CD4-positive, alpha-beta T cell treated with Interleukin-4 for 1 hour (primary cell): ENCODE measurements around the gene KCTD13.
"Not testable (repeated sequence)": the region's sequence is repeated elsewhere in the genome, so short reads cannot be mapped to it uniquely, and the experiment has no call there.

Source experiments
- DNase-seq, 2 donors: peaks; one replicate each; pipeline ENCODE4 v3.0.0-alpha.2; 2020 to 2022

Gene KCTD13

DNA sequence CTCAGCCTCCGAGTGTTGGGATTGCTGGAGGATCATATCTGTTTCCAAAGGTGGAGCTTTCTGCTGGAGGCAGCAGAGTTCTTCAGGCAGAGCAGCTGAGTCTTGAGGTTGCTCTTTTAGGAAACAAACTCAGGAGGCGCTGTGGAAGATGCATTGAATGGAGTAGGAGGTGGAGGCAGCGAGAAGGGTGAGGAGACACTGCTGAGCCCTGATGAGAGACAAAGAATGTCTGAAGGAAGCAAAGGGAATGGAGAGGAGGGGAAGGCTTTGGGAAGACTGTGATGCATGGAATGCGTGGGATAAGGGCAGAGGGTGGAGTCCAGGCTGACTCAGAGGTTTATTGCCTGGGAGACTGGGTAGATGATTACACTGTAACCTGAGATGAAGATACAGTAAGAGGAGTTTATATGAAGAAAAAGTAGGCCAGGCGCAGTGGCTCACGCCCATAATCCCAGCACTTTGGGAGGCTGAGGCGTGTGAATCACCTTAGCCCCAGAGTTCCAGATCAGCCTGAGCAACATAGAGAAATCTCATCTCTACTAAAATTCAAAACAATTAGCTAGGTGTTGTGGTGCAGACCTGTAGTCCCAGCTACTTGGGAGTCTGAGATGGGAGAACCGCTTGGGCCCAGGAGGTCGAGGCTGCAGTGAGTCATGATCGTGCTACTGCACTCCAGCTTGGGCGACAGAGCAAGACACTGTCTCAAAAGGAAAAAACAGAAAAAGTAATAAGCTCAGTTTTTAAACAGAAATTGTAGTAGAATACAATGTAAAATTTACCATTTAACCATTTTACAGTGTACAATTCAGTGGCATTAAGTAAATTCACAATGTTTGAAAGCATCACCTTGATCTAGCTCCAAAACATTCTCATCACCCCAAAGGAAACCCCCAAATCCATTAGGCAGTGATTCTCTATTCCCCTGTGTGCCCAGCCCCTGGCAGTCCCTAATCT lies 18.1 kb upstream of the KCTD13 start:
- no peak for DNase-seq

DNA sequence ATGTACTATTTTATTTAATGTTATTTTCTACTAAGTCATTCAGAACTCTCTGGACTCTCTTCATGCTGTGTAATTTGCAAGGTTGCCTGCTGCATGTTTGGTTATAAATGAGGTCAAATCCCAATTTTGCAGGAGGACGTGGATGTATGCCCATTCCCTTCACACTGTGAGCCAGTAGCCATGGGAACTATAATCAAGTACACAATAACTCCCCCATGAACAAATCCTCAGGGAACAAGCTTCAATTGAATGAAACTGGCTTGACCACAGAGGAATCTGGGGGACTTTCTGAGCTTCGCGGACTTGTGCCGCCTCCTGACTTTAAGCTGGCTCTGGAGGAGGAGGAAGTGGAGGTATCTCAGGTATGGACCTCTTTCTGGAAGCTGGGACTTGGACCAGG lies 14.6 kb upstream of the KCTD13 start:
- no peak for DNase-seq

DNA sequence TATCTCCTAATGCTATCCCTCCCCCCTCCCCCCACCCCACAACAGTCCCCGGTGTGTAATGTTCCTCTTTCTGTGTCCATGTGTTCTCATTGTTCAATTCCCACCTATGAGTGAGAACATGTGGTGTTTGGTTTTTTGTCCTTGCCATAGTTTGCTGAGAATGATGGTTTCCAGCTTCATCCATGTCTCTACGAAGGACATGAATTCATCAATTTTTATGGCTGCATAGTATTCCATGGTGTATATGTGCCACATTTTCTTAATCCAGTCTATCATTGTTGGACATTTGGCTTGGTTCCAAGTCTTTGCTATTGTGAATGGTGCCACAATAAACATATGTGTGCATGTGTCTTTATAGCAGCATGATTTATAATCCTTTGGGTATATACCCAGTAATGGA lies 5.7 kb upstream of the KCTD13 start:
- DNase-seq, result not testable (repeated sequence)

GRCh38 chr16:29927070-29927905 lies 1.3 kb upstream of the KCTD13 start:
- DNase-seq, result no peak

DNA sequence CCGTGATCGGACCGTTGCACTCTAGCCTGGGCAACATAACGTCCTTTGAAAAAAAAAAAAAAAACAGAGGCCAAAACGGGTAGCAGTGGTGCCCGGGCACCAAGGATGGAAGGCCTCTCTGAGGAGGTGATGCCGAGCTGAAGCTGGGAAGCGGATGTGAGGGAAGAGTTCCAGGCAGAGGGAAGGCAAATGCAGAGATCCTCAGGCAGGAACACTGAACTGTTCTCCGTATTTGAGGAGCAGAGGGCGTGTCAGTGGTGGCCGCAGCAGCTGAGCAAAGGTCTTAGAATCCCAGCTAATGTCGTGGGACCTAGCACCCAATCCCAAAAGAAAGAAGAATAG lies 656 bp upstream of the KCTD13 start:
- no peak for DNase-seq

DNA sequence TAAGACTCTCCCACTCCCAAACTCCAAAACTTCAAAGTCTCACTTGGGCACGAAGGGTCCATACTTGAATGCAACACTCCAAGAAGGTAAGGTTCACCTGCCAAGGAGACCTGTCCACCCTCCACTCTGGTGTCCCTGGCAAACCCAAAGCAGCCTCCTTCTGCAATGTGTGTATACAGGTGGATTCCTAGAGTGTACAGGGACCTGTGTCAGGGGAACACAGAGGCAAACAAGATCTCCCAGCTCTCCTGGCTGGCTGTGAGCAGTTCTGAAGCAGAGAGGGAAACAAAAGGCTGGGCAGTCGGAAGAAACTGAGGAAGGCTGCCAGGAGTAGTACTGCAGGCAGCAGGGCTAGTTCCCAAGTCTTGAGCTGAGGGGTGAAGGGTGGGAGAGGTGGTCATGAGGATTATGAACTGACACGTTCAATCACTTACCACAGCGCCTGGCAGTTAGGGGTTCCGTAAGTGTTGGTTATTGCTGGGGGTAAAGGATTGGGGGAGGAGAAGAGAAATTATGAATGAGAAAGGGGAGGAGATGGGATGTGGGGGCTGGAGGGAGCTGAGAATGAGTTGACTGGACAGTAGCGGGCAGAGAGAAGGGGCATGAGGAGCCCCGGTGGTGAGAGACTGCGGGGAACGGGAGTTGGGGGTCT lies 795 bp downstream of the KCTD13 start:
- peak in 1 of 2 donors; percentile 2 for DNase-seq

GRCh38 chr16:29922986-29923501 lies 3.0 kb downstream of the KCTD13 start:
- no peak for DNase-seq

DNA sequence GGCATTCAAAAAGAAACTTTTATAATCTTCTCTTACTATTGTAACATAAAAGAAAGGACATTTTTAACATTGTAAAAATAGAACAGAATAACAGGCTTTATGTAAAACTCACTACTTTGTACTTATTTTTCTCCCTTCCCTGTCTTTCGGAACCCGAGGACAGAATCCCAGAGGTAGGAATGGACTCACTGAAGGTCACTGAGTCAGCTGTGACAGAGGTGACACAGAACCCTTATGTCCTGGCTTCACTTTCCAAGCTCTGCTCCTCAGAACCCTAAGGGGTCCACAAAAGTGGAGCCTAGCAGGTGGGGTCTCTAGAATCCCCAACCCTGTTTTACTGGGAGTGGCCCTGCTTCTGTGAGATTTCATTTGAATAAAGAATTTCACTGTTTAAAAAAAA lies 3.7 kb downstream of the KCTD13 start:
- no peak for DNase-seq

- no peak for DNase-seq
These were observed 5.0 kb downstream of the KCTD13 start for GRCh38 chr16:29921034-29921385.

GRCh38 chr16:29920288-29921033 lies 5.6 kb downstream of the KCTD13 start:
- no peak for DNase-seq

DNA sequence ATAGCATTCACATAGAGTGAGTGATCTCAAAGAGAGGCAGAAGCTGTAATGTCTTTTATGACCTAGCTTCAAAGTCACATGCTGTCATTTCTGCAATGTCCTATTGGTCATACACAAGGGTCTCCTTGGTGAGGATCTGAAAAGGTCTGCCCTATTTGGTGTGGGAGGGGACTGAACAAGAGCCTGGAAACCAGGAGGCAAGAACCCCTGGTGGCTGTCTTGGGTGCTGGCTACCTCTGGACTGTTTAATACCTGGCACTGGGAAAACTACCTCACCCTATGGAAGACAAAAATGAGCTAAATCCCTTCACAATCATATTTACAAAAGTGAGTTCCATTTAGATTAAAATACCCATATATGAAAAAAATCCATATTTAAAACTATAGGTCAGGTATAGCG lies 9.0 kb downstream of the KCTD13 start:
- DNase-seq, result no peak

DNA sequence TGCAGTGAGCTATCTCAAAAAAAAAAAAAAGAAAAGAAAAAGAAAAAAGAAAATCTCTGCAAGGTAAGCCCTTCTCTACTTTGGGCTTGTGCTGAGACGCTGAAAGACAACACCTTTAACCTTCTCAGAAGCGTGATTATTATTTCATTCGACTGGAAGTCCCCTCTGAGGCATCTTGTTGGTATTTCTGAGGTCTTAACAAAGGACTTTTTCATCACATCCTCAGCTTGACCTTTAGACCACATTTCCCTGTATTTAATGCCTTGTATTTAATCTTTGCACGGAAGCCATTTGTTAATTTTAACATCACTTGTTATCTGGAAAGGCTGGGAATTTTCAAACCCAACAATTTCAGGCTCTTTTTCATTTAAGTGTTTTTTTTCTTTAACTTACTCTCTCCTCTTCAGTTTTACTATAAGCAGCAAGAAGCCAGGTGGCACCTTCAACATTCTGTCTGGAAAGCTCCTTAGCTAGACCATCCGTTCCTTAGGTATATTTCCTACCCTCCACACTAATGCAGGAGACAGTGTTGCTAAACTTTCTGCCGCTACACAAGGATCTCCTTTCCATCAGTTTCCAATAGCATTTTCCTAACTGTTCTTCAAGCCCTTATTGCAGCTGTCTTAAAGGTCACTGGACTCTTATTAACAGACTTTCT lies 10.3 kb downstream of the KCTD13 start:
- no peak for DNase-seq

GRCh38 chr16:29913514-29913913 lies 12.5 kb downstream of the KCTD13 start:
- DNase-seq, result no peak

GRCh38 chr16:29912087-29912486 lies 13.9 kb downstream of the KCTD13 start:
- DNase-seq, result no peak

DNA sequence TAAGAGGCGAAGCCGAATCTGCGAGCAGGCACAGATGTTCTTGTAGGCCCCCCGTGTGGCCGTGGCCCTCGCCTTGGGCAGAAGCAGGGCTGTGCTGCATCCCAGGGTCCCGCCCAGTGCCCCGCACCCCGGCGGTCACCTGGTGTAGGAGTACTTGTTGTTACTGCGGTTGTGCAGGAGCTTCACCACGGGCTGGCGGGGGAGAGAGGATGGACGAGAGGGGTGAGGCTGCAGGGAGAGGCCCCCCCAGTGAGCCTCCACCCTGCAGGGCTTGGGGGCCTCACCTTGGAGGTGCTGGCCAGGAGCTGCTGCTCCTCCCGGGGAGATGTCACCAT lies 14.4 kb downstream of the KCTD13 start:
- DNase-seq, result no peak

- no peak for DNase-seq
These were observed 15.0 kb downstream of the KCTD13 start for GRCh38 chr16:29910819-29911675.

DNA sequence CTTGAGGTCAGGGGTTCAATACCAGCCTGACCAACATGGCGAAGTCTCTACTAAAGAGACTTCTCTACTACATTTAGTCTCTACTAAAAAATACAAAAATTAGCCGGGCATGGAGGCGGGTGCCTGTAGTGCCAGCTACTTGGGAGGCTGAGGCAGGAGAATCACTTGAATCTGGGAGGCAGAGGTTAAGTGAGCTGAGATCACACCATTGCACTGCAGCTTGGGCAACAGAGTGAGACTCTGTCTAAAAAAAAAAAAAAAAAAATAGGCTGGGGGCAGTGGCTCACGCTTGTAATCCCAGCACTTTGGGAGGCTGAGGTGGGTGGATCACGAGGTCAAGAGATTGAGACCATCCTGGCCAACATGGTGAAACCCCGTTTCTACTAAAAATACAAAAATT lies 16.2 kb downstream of the KCTD13 start:
- not testable (repeated sequence) for DNase-seq

DNA sequence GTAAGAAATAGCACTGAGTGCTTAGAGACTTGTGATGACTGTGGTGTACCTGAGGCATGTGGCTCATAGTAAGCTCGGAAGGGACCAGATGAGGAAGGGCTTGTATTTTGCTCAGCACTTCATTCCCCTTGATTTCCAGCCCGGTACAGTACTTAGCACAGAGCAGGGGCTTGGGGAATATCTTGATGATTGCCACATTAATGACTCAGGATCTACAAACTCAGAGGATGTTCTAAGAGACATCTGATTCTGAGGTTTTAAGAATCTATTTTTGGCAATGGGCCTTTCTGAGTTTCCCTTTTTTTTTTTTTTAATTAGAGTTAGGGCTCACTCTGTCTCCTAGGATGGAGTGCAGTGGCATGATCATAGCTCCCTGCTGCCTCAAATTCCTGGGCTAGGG lies 16.6 kb downstream of the KCTD13 start:
- DNase-seq, result no peak

GRCh38 chr16:29908719-29909220 lies 17.3 kb downstream of the KCTD13 start:
- DNase-seq, result no peak

DNA sequence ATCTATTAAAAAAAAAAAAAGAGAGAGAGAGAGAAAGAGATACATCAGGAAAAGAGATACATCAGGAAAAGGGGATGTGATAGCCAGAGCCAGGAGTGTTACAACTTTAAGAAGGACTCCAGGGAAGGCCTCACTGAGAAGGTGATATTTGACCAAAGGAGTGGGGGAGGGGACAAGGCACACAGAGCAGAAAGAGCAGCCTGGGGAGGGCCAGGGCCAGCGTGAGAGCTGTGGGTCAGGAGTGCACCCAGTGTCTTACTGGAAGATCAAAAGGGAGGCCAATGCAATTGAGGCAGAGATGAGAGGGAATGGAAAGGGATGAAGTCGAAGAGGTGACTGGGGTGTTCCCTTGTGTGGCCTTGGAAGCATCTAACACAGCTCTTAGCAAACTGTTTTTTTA lies 18.1 kb downstream of the KCTD13 start:
- no peak for DNase-seq
